Stomach (tissue), 9 donors: ENCODE data around the gene HIVEP1. TPM values are rescaled to one million over a fixed set of nuclear protein-coding genes. Genes with fewer than 3 reads are reported as not detected.

Experiments
- DNase-seq, 2 donors: peaks; one replicate each; pipeline versions ENCODE4 v3.0.0 to v3.0.0-alpha.2; 2013 to 2019
- H3K27ac ChIP-seq, 5 donors: fragments of 200-600 bp in 4 of 5; sonication (generic) in 4 of 5; one replicate each; pipeline ENCODE4 v1.5.1; 2013 to 2019; ENCODE audit warnings: mild to moderate bottlenecking in 1 of 5, moderate library complexity in 1 of 5
- H3K27me3 ChIP-seq, 3 donors: fragments of 200-600 bp; sonication (generic); one replicate each; pipeline ENCODE4 v1.5.1; 2017 to 2019; ENCODE audit warnings: mixed run types in 1 of 3
- H3K36me3 ChIP-seq, 4 donors: fragments of 200-600 bp; sonication (generic); 1 replicate in 3 of 4; 2 replicates in 1 of 4; pipeline ENCODE4 v1.5.1; 2016 to 2019
- H3K4me1 ChIP-seq, 4 donors: fragments of 200-600 bp; sonication (generic); one replicate each; pipeline ENCODE4 v1.5.1; 2016 to 2019
- H3K4me3 ChIP-seq, 4 donors: fragments of 200-600 bp; sonication (generic) in 3 of 4; one replicate each; pipeline ENCODE4 v1.5.1; 2016 to 2019; ENCODE audit warnings: mild to moderate bottlenecking in 1 of 4
- H3K9me3 ChIP-seq, 4 donors: fragments of 200-600 bp; sonication (generic); one replicate each; pipeline ENCODE4 v1.5.1; 2016 to 2019
- EP300 ChIP-seq: sonication (generic); formaldehyde crosslinking; IDR thresholded peaks from one replicate; pipeline ENCODE4 v1.6.1; 2017; ENCODE audit warnings: antibody characterized with exemption
- POLR2A ChIP-seq, 4 donors: fragments of 450-650 bp; IDR thresholded peaks; one replicate each; pipeline ENCODE4 v1.6.1; 2016; ENCODE audit warnings: antibody characterized with exemption in 4 of 4, control low read depth in 2 of 4, mild to moderate bottlenecking in 1 of 4, moderate library complexity in 1 of 4
- POLR2AphosphoS5 ChIP-seq, 3 donors: sonication (generic); formaldehyde crosslinking; IDR thresholded peaks; one replicate each; pipeline ENCODE4 v1.6.1; 2016; ENCODE audit warnings: antibody characterized with exemption in 3 of 3
- WGBS, 5 donors: extraction: QIAGEN DNeasy Blood & Tissue Kit in 3 of 5; methylation state at CpG; one replicate each; pipeline versions ENCODE4 v1.1.5 to v1.1.7; 2013 to 2018; 5-methylcytosine and 5-hydroxymethylcytosine counted together
- intact Hi-C: fragments of 100-400 bp; cut with DNase I; formaldehyde crosslinking; loops from one replicate; pipeline ENCODE4 v1.15.1; 2023; ENCODE audit warnings: low total_unique reads
- polyA plus RNA-seq, 3 donors: library from polyadenylated mRNA; stranded (reverse); fragments of 200-250 nt; gene quantifications; one replicate each; pipeline ENCODE4 v1.2.3, GENCODE V29; 2013
- total RNA-seq, 5 donors: library from RNA; depleted of rRNA; stranded (reverse); fragments of >200 nt; gene quantifications; one replicate each; pipeline versions ENCODE4 v1.1.0 to v1.2.3, GENCODE V29; 2014 to 2016
- TF ChIP-seq, protein P1 (sequence below), 7 experiments: fragments of 450-650 bp in 4 of 7; fragments of 200-600 bp in 3 of 7; sonication (generic) in 3 of 7; IDR thresholded peaks; one replicate each; pipeline ENCODE4 v1.5.1; 2016 to 2019; ENCODE audit warnings: antibody characterized with exemption in 7 of 7, control low read depth in 2 of 7, mild to moderate bottlenecking in 1 of 7
- donor health status: healthy with polysubstance abuse.
- donor health status: Bipolar disorder and iron deficiency.
- donor health status: healthy.

Gene HIVEP1
- total and polyA plus RNA-seq, 8 donors, result 2.0 to 19.6 (median 14.1) TPM

DNA sequence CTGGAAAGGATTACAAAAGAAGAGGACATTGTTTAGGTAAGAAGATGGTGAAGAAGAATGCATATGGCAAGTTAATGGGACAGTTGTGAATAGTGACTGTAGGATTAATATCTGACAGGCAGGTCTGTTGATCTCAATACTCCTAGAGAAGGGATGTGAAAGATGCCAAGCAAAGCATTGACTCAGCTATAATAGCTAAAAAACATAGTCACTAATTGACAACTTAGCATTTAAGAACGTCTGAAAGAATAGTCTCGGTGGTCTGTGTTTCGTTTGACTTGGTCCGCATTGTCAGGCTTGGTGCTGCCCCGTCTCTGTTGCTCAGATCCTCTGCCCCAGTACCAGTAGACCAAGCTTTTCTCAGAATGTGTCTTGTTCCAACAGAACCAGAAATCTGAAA, 65.9 kb downstream of the HIVEP1 start:
- DNase-seq, result no peak
- H3K27me3 ChIP-seq, result no peaks in the 10 kb centered on the region
- no peak overlapping the region for H3K4me3 ChIP-seq
- peaks cover 0 to 9% (median 6%) of the 10 kb centered on the region in 4 donors for H3K4me1 ChIP-seq
- 92 to 96% (median 95%) methylated on average over 5 of the region's 5 CpGs for WGBS, 5 donors
- H3K9me3 ChIP-seq, result no peaks in the 10 kb centered on the region
- H3K36me3 ChIP-seq, result peaks cover 0 to 4% (median 0%) of the 10 kb centered on the region in 4 donors
- intact Hi-C loops, result no loop called here
- H3K27ac ChIP-seq, result no peak overlapping the region
- TF ChIP-seq POLR2A (IDR thresholded peaks at IDR 0.05), result no peak
- TF ChIP-seq POLR2AphosphoS5 (IDR thresholded peaks at IDR 0.05), result no peak
- TF ChIP-seq, protein P1, sequence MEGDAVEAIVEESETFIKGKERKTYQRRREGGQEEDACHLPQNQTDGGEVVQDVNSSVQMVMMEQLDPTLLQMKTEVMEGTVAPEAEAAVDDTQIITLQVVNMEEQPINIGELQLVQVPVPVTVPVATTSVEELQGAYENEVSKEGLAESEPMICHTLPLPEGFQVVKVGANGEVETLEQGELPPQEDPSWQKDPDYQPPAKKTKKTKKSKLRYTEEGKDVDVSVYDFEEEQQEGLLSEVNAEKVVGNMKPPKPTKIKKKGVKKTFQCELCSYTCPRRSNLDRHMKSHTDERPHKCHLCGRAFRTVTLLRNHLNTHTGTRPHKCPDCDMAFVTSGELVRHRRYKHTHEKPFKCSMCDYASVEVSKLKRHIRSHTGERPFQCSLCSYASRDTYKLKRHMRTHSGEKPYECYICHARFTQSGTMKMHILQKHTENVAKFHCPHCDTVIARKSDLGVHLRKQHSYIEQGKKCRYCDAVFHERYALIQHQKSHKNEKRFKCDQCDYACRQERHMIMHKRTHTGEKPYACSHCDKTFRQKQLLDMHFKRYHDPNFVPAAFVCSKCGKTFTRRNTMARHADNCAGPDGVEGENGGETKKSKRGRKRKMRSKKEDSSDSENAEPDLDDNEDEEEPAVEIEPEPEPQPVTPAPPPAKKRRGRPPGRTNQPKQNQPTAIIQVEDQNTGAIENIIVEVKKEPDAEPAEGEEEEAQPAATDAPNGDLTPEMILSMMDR (IDR thresholded peaks at IDR 0.05), result no peak
- TF ChIP-seq EP300, result no peak

DNA sequence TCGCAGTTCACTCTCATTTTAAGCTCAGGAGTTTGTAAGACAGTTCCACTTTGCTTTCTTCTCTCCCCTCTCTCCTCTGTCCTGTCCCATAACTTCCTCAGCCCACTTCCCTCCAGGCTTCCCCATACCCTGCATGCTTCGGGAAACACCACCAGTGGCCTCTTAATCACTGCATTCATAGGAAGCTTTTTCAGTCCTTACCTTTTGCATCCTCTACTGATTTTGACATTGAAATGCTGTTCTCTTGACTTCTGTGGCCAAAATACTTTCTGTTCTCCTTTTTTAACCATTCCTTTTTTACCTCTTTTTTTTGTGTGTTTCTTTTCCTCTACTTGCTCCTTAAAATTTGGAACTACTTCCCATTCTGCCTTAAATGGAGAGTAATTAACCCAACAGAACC, 69.7 kb downstream of the HIVEP1 start:
- TF ChIP-seq EP300, result no peak
- TF ChIP-seq, protein P1 (IDR thresholded peaks at IDR 0.05), result no peak
- no peak for TF ChIP-seq POLR2A (IDR thresholded peaks at IDR 0.05)
- peaks cover 0 to 4% (median 0%) of the 10 kb centered on the region in 4 donors for H3K36me3 ChIP-seq
- peaks cover 0 to 29% (median 11%) of the 10 kb centered on the region in 4 donors for H3K4me1 ChIP-seq
- WGBS, 5 donors, result 44 to 91% (median 66%) methylated on average over 2 of the region's 2 CpGs
- H3K9me3 ChIP-seq, result no peaks in the 10 kb centered on the region
- intact Hi-C loops, result no loop called here
- H3K27ac ChIP-seq, result no peak overlapping the region
- DNase-seq, result no peak
- no peaks in the 10 kb centered on the region for H3K27me3 ChIP-seq
- H3K4me3 ChIP-seq, result no peak overlapping the region

DNA sequence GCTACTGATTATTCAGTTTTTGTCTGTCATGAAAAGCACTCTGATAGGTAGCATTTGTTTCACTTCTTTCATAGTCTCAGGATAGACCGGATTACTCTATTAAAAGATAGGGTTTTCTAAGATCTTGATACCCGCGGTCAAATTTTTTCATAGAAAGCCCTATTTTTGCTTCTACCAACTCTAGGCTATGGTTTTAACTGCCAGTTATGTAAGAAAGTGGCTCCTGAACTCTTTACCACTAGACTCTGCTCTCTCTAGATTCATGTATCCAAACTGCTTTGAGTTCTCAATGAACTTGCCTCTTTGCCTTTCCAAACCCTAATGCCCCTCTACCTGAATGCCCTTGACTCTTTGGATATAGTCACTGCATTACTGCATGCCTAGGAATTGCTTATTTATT, 70.3 kb downstream of the HIVEP1 start:
- no peaks in the 10 kb centered on the region for H3K36me3 ChIP-seq
- no peaks in the 10 kb centered on the region for H3K27me3 ChIP-seq
- 98 to 99% (median 99%) methylated on average over 3 of the region's 3 CpGs for WGBS, 5 donors
- no peaks in the 10 kb centered on the region for H3K9me3 ChIP-seq
- no peak overlapping the region for H3K27ac ChIP-seq
- H3K4me3 ChIP-seq, result no peak overlapping the region
- TF ChIP-seq EP300, result no peak
- no peak for TF ChIP-seq POLR2AphosphoS5 (IDR thresholded peaks at IDR 0.05)
- TF ChIP-seq, protein P1 (IDR thresholded peaks at IDR 0.05), result no peak
- no peak for TF ChIP-seq POLR2A (IDR thresholded peaks at IDR 0.05)
- DNase-seq, result no peak
- intact Hi-C loops, result no loop called here
- peaks cover 0 to 35% (median 11%) of the 10 kb centered on the region in 4 donors for H3K4me1 ChIP-seq

DNA sequence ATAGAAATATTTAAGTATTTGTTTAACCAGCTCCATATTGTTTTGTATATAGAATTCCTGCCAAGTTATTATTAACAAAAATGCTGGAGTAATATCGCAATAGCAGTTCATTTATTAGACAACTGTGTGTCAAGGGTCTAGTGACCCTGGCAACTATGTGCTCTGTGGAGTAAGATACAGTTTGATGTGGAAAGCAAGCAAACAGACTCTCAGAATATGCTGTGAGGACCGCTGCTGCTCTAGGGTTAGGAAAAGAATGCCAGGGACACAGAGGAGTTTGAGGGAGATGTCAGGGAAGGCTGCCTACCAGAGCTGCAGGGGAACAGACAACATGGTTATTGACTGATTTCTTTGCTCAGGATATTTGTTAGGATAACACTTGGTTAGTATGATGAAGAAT, 71.2 kb downstream of the HIVEP1 start:
- WGBS, 5 donors, result 74 to 87% (median 79%) methylated on average over 2 of the region's 2 CpGs
- intact Hi-C loops, result no loop called here
- Histone ChIP-seq H3K36me3 (no peaks in the 10 kb centered on the region), H3K9me3 (no peaks in the 10 kb centered on the region), H3K27ac (no peak overlapping the region), H3K4me3 (no peak overlapping the region), H3K4me1 (peaks cover 0 to 43% (median 12%) of the 10 kb centered on the region in 4 donors), H3K27me3 (no peaks in the 10 kb centered on the region)
- TF ChIP-seq POLR2AphosphoS5 (IDR thresholded peaks at IDR 0.05), result no peak
- no peak for TF ChIP-seq EP300
- TF ChIP-seq, protein P1 (IDR thresholded peaks at IDR 0.05), result no peak
- DNase-seq, result no peak
